Mammary epithelial cell (primary cell): ENCODE data around the gene BPIFB2.

Source experiments
- EZH2 ChIP-seq: IDR thresholded peaks from 2 replicates; pipeline ENCODE4 v1.6.1; 2012; ENCODE audit warnings: low read length, inconsistent platforms, borderline replicate concordance
- TF ChIP-seq, protein P1 (sequence below), 2 donors: IDR thresholded peaks in 1 of 2; conservative IDR thresholded peaks in 1 of 2; 2 replicates each; pipeline ENCODE4 v1.5.1; 2011 to 2012; ENCODE audit warnings: inconsistent platforms in 2 of 2, low read length in 2 of 2, mild to moderate bottlenecking in 2 of 2, control low read depth in 1 of 2, low read depth in 1 of 2; ENCODE audit not compliant: insufficient read depth in 1 of 2; ENCODE audit errors: extremely low read depth in 1 of 2

DNA sequence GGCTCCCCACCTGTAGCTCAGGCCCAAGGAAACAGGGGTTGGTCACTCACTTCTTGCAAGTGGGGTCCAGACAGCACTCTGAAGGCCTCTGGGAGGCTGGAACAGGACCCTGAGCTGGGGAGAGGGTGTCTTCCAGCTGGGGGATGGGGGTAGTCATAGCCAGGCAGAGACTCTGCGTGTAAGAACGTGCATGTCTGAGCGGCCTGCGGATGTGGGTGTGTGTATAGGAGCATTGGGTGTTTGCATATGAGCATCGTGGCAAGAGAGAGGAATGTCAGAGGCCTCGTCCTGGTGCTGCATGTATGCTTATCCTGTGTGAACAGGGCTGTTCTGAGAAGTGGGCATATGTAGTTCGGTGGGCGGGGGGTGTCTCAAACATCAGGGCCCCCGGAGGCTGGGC is 58.3 kb downstream of the BPIFB2 start:
- TF ChIP-seq, protein P1, sequence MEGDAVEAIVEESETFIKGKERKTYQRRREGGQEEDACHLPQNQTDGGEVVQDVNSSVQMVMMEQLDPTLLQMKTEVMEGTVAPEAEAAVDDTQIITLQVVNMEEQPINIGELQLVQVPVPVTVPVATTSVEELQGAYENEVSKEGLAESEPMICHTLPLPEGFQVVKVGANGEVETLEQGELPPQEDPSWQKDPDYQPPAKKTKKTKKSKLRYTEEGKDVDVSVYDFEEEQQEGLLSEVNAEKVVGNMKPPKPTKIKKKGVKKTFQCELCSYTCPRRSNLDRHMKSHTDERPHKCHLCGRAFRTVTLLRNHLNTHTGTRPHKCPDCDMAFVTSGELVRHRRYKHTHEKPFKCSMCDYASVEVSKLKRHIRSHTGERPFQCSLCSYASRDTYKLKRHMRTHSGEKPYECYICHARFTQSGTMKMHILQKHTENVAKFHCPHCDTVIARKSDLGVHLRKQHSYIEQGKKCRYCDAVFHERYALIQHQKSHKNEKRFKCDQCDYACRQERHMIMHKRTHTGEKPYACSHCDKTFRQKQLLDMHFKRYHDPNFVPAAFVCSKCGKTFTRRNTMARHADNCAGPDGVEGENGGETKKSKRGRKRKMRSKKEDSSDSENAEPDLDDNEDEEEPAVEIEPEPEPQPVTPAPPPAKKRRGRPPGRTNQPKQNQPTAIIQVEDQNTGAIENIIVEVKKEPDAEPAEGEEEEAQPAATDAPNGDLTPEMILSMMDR (conservative IDR thresholded peaks at IDR 0.05 in 1 of 2, IDR thresholded peaks at IDR 0.05 in 1 of 2; ENCODE audit: extremely low read depth in 1 of 2, insufficient read depth in 1 of 2, low read depth in 1 of 2, low read length in 2 of 2) = no peak
- TF ChIP-seq EZH2 = no peak
